Raji (cell line): ENCODE results near the gene GPR62.
A peak's percentile ranks its signal among the peaks of the same experiment; 100 is the strongest.

Source experiments
- POLR2A ChIP-seq: IDR thresholded peaks from 2 replicates; pipeline ENCODE4 v1.6.1; 2011; ENCODE audit warnings: low read depth, low read length, control low read depth; ENCODE audit not compliant: insufficient read depth

GPR62 gene

GRCh38 chr3:51985063-51985462, 29.9 kb downstream of the GPR62 start:
- TF ChIP-seq POLR2A = no peak

- TF ChIP-seq POLR2A = 0 out of 2 replicates have a peak, but pooled peaks have one; percentile 7
These were observed 31.1 kb downstream of the GPR62 start for GRCh38 chr3:51986010-51986947.

GRCh38 chr3:51987568-51987967, 32.4 kb downstream of the GPR62 start:
- no peak for TF ChIP-seq POLR2A

- TF ChIP-seq POLR2A = no peak
These were observed 33.3 kb downstream of the GPR62 start for GRCh38 chr3:51988286-51989146.

- no peak; the same call in 1 of the 2 replicates for TF ChIP-seq POLR2A
These were observed 37.0 kb downstream of the GPR62 start for GRCh38 chr3:51992017-51992682.

DNA sequence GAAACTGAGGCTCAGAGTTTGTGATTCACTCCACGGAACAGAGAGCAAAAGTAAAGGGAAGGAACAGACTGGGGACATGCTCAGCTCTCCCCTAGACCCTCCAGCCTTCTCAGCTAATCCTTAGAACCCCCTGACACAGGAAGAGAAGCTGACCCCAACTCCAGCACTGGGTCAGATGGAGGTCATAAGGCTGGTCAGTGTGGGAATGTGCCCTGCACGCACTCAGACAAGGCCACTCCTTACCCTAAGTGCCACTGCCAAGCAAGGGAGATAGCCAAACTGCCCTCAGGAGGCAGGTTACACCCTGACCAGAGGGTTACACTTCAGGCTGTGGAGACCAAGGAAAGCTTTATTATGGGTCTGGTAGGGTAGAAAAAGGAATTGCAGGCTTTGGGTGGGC, 39.3 kb downstream of the GPR62 start:
- no peak for TF ChIP-seq POLR2A

DNA sequence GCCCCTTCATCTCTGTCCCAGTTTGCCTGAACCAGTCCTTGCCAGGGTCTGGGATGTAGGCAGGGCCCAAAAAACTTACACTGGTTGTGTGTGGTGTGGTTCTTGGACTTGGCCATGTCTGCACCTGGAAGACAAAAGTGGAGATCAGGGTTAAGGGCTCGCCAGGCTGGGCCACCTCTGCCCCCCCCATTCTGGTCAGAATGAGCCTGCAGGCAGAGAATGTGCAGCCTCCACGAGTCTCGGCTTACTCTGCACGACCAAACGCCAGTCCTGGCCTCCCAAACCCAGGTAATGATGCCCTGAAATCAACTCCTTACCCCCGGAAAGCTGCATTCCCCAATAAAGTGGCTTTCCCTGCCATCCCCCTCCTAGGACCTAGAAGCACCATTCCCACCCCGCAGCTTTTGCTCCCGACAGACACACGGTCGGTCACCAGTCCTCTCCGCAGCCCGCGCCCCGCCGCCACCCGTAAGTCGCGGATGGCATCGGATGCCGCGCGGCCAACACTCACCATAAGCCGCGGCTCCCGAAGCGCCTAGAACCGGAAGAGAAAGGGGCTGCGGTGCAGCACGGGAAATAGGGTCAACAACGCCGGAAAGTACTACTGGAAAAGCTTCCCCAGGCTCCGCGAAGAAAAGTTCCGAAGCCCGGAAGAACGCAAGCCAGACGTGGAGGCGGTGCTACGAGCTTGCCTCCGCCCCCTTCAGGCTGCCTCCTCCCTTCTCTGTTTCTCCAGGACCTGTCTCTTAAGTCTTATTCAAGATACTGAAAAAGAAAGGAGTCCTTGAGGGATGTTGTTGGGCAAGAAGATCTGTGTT, 40.4 kb downstream of the GPR62 start, which contains the start of gene RPL29:
Gene RPL29, minus strand, starts transcription at position 550 of the 818 bp plus-strand sequence. Its CDS starts 434 bp downstream, at position 116.
- peak; percentile 95 for TF ChIP-seq POLR2A

- no peak for TF ChIP-seq POLR2A
These were observed 42.0 kb downstream of the GPR62 start for GRCh38 chr3:51997172-51997571.

GRCh38 chr3:51997935-51998596, 42.9 kb downstream of the GPR62 start:
- TF ChIP-seq POLR2A = no peak

GRCh38 chr3:51998774-51999173, 43.6 kb downstream of the GPR62 start:
- no peak for TF ChIP-seq POLR2A

DNA sequence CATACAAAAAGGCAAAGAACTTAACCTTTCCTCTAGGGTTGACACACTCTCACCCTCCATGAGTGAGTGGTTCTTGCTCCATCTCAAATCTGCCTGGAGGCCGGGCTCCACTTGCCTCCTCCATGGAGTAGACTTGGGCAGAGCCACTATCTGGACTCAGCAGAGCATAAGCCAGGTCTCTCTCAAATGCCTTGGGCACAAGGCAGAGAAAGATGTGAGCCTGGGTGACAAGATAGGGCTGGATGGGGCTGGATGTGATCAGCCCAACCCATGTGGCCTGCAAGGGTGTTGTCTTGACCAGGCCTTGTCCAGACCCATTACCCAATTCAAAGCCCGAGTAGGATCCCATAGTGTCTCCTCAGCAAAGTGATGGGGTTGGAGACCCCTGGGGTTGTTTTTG, 44.7 kb downstream of the GPR62 start:
- TF ChIP-seq POLR2A = no peak

- no peak for TF ChIP-seq POLR2A
These were observed 46.3 kb downstream of the GPR62 start for GRCh38 chr3:52001443-52001974.

DNA sequence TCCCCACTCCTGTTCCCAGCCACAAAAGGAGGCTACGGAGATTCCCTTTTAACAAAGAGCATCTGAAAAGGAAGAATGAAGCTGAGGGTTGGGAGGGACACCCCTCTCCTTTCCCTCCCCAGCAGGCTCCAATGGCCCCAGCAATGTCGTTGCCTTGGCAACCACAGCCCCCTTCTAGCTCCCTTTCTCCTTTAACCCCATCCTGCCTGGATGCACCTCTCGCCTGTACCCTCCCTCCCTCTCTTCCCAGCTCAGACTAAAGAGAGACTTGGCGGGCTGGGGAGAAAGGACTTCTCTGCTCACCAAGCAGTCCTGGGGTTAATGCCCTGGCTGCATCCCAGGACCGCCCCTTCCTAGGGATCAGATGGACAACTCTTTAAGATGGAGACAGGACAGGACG, 47.6 kb downstream of the GPR62 start:
- TF ChIP-seq POLR2A = no peak
